Measurements from ENCODE around the gene C2orf42.

- TF ChIP-seq CTCF (IDR thresholded peaks at IDR 0.05; ENCODE audit: low read depth, low read length, poor library complexity, severe bottlenecking): no peak
- no peak for TF ChIP-seq EZH2phosphoT487 (IDR thresholded peaks at IDR 0.05; ENCODE audit: borderline replicate concordance, low read length)
Observed at GRCh38 chr2:70203086-70203485, 12.3 kb upstream of the C2orf42 start.

Data from DOHH2 (cell line).